AML-193 (cell line): ENCODE data around the gene METTL2A.
"Not testable (repeated sequence)": the region's sequence is repeated elsewhere in the genome, so short reads cannot be mapped to it uniquely, and the experiment has no call there.

Source experiments
- DNase-seq, 2 experiments: peaks; one replicate each; lab custom pipeline; 2025; lab: John Stamatoyannopoulos, UW

METTL2A gene, protein sequence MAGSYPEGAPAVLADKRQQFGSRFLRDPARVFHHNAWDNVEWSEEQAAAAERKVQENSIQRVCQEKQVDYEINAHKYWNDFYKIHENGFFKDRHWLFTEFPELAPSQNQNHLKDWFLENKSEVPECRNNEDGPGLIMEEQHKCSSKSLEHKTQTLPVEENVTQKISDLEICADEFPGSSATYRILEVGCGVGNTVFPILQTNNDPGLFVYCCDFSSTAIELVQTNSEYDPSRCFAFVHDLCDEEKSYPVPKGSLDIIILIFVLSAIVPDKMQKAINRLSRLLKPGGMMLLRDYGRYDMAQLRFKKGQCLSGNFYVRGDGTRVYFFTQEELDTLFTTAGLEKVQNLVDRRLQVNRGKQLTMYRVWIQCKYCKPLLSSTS

DNA sequence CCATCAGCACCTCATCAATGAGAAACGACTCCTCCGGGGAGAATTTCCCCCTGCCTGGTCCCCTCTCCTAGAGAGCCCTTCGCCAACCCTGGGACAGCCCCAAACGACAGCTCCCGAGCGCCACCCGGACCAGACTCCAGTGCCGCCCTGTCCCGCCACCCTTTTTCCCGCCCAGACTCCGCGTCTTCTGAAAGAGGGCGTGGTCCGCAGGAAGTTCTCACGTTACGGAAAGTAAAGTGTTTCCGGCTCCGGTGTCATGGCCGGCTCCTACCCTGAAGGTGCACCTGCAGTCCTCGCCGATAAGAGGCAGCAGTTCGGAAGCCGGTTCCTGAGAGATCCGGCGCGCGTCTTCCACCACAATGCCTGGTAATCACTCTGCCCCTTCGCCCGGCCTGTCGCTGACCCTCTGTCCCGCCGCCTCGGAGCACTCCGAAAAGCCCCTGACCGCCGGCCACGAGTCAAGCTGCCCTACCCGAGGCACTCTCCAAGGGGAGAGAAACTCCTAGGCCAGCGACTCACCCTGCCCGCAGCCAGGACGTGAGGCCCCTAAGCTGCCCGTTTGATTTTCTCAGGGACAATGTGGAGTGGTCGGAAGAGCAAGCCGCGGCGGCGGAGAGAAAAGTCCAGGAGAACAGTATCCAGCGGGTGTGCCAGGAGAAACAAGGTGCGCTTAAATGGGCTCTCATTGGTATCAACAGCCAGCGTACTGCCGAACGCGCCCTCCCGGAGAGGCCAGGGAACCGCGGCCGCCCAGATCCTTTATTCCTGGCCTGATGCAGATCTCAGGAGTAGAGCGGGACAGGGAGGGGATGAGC lies at the start of gene METTL2A:
Gene METTL2A (plus strand): TSS at position 251 of the 815 bp plus-strand sequence. CDS start 6 bp downstream, at position 257.
- peak; percentile 90 to 96 for DNase-seq

DNA sequence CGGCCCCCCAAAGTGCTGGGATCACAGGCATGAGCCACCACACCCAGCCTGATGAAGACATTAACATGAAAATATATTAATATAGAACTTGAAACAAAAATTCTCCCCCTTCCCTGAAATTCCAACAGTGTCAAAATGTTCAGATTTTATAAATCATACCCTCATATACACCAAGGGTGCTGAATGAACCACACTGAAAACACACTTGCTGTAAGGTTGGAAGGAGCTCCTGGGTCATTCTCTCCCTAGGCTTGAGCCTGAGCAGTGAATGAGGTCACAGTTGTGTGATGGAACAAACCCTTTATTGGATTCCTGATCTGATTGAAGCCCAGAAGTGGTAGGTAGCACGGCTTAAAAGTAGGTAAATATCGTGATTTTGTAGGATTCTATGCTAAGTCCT lies 43.4 kb upstream of the METTL2A start, which contains the start of gene EFCAB3:
Gene EFCAB3 (plus strand): TSS at position 301 of the 400 bp plus-strand sequence. CDS start 2,427 bp downstream, outside the sequence.
- no peak for DNase-seq

DNA sequence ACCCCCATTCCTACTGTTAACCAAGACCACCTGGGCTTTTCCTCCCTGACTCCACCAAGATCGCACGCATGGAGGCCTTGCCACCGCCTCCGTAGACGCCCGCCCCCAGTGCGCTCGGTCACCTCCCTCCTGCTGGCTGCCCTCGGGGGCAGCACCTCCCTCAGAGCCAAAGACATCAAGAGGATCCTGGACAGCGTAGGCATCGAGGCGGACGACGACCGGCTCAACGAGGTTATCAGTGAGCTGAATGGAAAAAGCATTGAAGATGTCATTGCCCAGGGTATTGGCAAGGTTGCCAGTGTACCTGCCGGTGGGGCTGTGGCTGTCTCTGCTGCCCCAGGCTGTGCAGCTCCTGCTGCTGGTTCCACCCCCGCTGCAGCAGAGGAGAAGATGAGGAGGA lies 42.1 kb upstream of the METTL2A start:
- no peak for DNase-seq

DNA sequence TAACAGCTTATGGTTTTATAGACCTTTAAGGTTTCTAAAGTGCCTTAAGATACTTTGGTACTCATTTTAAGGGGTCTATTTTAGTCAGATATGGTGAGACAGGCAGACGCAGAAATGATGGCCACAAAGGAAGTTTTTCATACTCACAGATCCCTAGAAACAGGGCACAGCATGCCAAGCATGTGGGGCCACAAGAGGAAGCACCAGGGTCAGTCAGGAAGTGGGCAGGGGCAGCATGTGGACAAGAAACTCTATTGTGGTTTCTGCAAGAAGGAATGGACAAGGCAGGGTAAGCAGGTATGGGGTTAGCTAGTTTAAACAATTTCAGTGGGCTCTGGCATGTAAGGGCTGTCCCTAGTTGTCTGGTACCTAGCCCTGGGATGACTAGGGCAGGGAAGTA lies 34.8 kb upstream of the METTL2A start:
- DNase-seq = peak in 1 of 2 experiments; percentile 16

DNA sequence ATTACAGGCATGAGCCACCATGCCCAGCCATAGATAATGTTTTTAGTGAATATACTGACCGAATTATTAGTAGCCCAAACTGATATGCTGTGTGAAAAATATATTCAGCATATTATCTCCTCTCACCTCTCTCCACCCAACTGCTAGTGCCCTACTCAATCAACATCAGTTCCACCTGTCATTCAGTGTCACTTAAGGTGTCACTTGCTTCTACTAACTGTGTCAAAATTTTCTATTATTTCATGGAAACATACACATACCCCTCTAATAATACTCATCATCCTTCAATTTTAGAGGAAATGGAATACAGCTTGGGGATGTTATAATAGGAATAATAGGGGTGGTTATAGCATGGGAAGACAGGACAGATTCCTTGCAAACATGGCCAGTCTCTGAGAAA lies 30.8 kb upstream of the METTL2A start:
- no peak for DNase-seq

DNA sequence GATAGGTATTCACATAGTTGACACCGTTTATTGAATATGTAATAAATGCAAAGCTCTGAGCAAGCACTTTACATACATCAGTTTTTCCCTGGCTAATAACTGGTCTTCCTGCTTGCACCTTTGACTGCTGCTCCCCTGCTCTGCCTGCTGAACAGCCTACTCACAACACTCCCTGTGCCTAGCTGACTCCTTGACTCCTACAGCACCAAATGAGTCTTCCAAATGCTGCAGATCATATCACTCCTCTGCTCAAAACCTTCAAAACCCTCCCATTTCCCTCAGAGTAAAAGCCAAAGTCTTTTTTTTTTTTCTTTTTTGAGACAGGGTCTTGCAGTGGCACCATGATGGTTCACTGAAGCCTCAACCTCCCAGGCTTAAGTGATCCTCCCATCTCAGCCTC lies 24.8 kb upstream of the METTL2A start:
- DNase-seq = no peak

DNA sequence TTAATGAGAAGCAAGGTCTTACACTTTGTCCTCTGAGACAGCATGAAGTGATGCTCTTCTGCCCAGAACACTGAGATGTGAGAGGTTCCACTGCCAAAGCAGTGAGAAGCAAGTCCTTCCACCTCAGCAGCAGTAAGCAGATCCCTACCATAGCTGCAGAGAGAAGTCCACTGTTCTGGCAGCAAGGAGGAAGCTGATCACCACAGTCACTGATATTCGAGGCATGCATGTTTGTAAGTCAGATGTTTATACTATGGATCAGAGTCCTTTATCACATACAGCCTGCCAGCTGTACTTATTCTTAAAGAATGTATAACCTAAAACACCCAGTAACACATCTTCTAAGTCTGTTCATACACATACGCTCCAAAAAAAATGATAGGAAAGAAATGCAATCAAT lies 18.2 kb upstream of the METTL2A start:
- no peak for DNase-seq

DNA sequence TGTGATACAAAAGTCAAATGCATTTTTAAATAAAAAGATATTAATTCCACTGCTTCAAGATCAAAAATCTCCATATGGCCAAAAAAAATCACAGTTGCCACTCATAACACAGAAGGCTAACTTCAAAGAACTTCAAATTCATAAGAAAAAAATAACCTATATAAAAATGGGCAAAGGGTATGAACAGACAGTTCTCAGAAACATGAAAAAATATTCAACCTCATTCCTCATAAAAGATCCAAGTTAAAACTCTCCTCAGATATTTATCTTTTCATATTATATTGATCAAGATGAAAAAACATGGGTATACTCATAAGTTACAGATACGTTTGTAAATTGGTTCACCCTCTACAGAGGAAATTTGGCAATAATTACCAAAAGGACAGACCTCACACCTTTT lies 10.6 kb upstream of the METTL2A start:
- not testable (repeated sequence) for DNase-seq

DNA sequence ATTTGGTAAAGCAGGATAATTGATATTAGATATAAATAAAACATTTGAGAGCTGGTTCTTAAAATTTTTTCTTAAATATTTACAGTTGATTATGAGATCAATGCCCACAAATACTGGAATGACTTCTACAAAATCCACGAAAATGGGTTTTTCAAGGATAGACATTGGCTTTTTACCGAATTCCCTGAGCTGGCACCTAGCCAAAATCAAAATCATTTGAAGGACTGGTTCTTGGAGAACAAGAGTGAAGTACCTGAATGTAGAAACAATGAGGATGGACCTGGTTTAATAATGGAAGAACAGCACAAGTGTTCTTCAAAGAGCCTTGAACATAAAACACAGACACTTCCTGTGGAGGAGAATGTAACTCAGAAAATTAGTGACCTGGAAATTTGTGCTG lies 2.5 kb downstream of the METTL2A start:
- not testable (repeated sequence) for DNase-seq

DNA sequence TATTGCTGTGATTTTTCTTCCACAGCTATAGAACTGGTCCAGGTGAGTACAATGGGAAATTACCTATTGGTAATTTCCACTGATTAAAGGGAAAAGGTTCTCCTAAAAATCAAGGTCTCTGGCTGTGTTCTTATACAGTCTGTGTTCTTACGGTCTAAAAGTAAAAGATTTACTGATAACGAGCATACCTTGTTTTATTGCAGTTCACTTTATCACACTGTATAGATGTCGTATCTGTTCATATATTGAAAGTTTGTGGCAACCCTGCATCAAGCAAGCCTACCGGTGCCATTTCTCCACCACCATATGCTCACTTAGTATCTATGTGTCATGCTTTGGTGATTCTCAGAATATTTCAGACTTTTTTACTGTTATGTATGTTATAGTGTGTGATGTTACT lies 11.6 kb downstream of the METTL2A start:
- not testable (repeated sequence) for DNase-seq

DNA sequence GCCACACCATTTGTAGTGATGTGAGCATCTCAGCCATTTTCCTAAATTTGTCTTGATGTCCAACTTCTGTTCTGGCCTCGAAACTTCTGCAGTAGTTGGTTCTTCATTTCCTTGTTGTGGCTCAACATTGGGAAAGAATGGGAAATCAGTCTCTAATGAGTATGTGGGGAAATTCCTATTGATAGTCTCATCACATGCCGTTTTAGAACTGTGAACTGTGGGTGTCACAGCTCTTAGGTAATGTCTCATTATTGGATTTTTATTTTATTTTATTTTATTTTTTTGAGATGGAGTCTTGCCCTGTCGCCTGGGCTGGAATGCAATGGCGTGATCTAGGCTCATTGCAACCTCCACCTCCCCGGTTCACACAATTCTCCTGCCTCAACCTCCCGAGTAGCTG lies 17.5 kb downstream of the METTL2A start:
- not testable (repeated sequence) for DNase-seq

DNA sequence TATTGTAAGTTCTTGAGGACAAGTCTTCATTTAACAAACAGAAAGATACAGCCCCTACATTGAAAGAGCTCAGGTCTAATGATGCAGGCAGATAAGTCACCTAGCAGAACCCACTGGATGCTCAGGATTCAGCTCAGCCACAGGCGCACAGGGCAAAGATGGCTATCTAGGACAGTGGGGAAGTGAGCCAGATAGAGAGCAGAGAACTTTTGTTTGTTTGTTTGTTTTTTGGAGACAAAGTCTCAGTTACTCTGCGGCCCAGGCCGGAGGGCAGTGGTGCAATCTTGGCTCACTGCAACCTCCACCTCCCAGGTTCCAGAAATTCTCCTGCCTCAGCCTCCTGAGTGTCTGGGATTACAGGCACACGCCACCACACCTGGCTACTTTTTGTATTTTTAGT lies 20.4 kb downstream of the METTL2A start:
- DNase-seq = no peak

DNA sequence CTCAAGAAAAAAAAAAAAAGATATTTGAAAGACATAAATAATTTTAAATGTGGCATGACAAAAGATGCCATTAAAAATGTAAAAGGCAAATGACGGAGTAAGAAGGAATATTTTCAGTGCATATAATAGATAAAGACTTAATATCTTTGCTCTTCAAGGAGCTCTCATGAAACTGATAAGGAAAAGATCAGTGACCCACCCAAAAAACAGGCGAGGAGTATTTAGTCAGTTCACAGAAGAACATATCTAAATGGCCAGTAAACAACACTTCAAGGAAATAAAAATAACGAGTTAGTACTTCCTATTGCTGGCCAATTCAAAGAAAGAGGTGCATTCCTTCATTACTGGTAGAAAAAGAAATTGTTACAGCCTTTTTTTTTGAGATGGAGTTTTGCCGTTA lies 22.1 kb downstream of the METTL2A start:
- not testable (repeated sequence) for DNase-seq

DNA sequence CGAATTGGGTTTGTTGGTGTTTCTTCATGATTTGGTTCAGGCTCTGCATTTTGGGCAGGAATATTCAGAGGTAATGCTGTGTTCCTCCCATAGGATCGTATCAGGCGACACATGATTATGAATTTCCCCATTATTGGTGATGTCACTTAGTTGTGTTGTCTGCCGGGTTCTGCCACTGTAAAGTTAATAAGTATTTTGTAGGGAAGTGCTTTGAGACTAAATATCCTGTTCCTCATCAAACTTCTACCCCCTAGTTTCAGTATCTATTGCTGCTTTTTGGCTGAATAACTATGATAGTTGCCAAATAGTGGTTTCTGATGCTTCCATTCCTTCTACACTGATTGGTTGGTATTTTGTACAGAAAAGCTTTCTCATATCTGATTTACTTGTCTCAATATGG lies 28.5 kb downstream of the METTL2A start:
- not testable (repeated sequence) for DNase-seq

DNA sequence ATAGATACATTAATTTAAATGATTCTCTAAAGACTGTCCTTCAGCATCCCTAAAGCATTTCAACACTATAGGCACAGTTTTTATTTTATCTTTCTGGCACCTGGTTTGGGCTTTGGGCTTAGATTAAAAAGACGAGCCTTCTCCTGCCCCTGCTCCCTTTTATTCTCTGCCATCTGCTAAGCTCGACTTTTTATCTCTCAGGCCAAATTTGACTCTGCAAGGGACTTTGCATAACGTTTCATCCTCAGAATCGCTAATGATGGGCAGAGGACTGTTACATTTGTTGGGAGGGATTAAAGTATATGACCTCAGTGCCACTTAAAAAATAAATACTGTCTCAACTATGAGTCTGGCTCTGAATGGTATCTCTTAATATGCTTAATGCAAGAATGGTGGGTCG lies 29.3 kb downstream of the METTL2A start:
- not testable (repeated sequence) for DNase-seq

DNA sequence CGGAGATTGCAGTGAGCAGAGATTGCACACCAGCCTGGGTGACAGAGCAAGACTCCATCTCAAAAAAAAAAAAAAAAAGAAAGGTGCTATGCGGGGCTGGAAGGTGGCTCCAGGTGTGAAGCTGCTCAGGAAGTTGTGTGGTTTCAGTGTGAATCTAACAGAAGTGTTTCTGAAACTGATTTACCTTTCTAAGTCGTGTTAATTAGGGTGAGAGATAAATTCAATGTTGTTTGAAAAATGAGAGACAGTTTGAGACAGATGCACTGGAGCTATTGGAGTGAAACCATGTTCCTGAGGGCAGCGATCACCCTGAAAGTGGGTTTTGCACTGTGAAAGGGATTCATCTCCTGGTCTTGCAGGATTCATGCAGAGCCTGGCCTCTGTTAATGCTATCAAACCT lies 30.0 kb downstream of the METTL2A start:
- DNase-seq = not testable (repeated sequence)

DNA sequence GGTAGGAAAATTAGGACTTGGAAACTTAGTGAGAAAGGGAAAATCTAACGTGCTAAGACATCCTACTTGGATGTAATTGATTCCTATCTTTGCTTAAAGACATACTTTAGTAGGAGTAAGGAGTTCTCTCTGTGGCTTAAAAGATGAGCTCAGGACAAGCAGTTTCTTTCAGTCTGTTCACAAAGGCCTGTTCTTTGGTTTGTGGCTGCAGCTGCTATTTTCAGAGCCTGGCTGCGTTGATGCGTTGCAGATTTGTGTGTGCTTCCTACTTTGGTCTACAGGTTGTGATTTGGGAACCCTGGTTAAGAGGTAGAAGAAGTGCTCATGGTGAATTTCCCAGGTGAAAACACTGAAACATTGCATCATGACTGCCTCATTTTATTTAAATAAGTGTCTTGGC lies 30.4 kb downstream of the METTL2A start:
- DNase-seq = not testable (repeated sequence)

DNA sequence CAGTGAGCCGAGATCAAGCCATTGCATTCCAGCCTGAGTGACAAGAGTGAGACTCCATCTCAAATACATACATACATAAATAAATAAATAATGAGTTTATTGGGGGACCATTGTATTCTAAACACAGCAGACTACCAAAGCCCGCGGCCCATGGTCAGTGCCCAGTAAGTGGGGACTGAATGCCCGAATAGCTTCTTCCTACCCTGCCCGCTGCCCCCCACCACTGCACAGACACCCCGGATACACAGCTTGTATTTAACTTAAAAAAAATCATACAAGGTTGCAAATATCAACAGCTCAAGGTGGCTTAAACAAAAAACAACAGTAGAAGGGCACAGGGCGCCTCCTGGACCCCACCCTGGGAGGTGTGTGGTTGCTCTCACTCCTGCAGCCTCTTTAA lies 32.3 kb downstream of the METTL2A start:
- DNase-seq = no peak

DNA sequence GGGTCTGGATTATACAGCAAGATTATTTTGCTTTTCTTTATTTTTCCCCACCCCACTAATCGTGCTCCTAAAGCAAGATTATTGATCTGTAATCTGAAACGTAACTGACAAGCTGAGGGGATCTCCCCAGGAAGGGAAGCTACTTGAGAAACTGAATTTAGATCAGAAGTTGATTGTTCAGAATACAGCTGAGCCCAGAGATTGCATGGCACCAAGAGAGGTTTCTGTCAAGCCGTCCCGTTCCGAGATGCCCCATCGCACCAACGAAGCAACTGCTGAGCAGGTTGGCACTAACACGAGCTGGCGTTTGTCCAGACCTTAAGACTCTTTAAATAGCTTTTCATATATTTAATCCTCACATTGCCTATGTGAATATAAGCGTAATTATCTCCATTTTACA lies 34.8 kb downstream of the METTL2A start:
- DNase-seq = not testable (repeated sequence)

DNA sequence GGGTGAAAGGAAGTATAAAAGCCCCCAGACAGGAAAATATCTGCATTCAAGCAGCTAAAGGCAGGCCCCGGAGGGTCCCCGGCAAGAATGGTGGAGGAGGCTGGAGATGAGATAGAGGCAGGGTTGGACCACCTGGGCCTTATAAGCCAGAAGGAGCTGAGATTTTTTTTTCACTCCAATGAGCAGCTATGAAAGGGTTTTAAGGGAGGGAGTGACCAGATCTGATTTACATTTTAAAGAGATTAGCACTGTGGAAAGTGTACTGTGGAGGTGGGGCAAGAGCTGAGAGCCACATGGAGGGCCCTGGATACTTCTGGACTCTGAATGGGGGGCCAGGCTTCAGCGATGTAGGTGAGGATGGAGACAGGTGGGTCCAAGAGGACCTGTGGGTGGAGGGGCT lies 40.7 kb downstream of the METTL2A start:
- DNase-seq = not testable (repeated sequence)

DNA sequence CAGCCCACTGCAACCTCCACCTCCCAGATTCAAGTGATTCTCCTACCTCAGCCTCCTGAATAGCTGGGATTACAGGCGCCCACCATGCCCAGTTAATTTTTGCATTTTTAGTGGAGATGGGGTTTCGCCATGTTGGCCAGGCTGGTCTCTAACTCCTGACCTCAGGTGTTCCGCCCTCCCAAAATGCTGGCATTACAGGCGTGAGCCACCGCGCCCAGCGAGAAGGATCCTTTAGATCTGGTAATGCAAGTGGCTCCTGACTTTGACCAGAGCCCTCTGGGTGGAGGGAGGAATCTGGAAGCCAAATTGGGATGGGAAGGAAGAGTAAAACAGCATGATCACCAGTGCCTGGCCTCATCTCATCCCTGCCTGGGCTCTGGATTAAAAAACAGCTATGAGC lies 41.6 kb downstream of the METTL2A start:
- DNase-seq = not testable (repeated sequence)

DNA sequence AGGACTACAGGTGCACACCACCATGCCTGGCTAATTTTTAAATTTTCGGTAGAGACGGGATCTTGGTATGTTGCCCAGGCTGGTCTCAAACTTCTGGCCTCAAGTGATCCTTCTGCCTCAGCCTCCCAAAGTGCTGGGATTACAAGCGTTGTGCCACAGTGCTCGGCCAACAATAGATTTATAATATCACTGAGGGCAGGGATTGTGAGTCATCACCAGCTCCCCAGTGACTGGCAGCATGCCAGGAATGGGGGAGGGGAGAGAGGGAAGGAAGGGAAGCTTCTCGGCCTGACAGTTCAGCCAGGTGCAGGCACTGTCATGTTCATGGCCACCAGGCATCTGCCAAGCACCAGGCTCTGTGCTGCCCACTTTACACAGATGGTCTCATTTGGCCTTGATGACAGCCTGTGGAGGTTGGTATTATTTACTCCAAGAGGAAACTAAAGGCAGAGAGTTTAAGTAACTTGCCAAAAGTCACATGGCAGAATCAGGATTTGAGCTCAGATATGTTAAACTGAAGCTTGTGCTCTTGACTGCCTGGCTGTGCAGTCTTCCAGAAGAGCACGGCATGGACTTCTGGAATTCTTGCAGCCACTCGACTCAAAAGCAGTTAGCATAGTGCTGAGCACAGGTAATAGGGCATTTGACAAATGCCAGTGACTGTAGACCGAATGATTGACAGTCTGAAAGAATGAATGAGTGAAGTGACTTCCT lies 47.1 kb downstream of the METTL2A start:
- DNase-seq = not testable (repeated sequence)
